Neural cell (in vitro differentiated cells): ENCODE data around the gene ROGDI. TPM values are rescaled to one million over a fixed set of nuclear protein-coding genes. Genes with fewer than 3 reads are reported as not detected.

ENCODE experiments used
- H2AFZ ChIP-seq: fragments of 200-600, 300-800 bp; sonication (generic), shearing (Covaris generic); 2 replicates; pipeline ENCODE4 v1.6.0; 2014; ENCODE audit warnings: low read depth, mild to moderate bottlenecking, antibody characterized with exemption, low read length, moderate library complexity
- H3F3A ChIP-seq: fragments of 200-600 bp; shearing (Covaris generic); 2 replicates; pipeline ENCODE4 v1.6.1; 2016; ENCODE audit warnings: mild to moderate bottlenecking, moderate library complexity, mixed read lengths, antibody characterized with exemption, low read length; ENCODE audit not compliant: insufficient read depth, poor library complexity, severe bottlenecking
- H3K27ac ChIP-seq: fragments of 200-600, 300-800 bp; sonication (generic), shearing (Covaris generic); 2 replicates; pipeline ENCODE4 v1.5.1; 2014; ENCODE audit warnings: mild to moderate bottlenecking, low read length, moderate library complexity
- H3K27me3 ChIP-seq: fragments of 300-800, 200-600 bp; sonication (generic), shearing (Covaris generic); 2 replicates; pipeline ENCODE4 v1.6.0; 2014; ENCODE audit warnings: mild to moderate bottlenecking, low read depth, low read length, moderate library complexity; ENCODE audit not compliant: insufficient read depth
- H3K36me3 ChIP-seq: fragments of 300-800, 200-600 bp; sonication (generic), shearing (Covaris generic); 2 replicates; pipeline ENCODE4 v1.5.1; 2014; ENCODE audit warnings: mild to moderate bottlenecking, antibody characterized with exemption, low read length, moderate library complexity; ENCODE audit not compliant: insufficient read depth
- H3K4me2 ChIP-seq: fragments of 300-800, 200-600 bp; sonication (generic), shearing (Covaris generic); 2 replicates; pipeline ENCODE4 v1.6.0; 2014; ENCODE audit warnings: mild to moderate bottlenecking, low read length
- H3K4me3 ChIP-seq: fragments of 300-800, 200-600 bp; sonication (generic), shearing (Covaris generic); 2 replicates; pipeline ENCODE4 v1.5.1; 2014; ENCODE audit warnings: mild to moderate bottlenecking, low read length, moderate library complexity
- H3K79me2 ChIP-seq: fragments of 200-600 bp; shearing (Covaris generic); replicated peaks from 2 replicates; pipeline ENCODE4 v1.6.0; 2014; ENCODE audit warnings: mild to moderate bottlenecking, low read length, moderate library complexity; ENCODE audit not compliant: insufficient read depth
- H3K9ac ChIP-seq: fragments of 300-800, 200-600 bp; sonication (generic), shearing (Covaris generic); 2 replicates; pipeline ENCODE4 v1.6.1; 2016; ENCODE audit warnings: mild to moderate bottlenecking, low read length, mixed read lengths
- H3K9me2 ChIP-seq: fragments of 200-600 bp; shearing (Covaris generic); 2 replicates; pipeline ENCODE4 v1.6.1; 2016; ENCODE audit warnings: mild to moderate bottlenecking, low read length, mixed read lengths; ENCODE audit not compliant: insufficient read depth
- H3K9me3 ChIP-seq: fragments of 200-600, 300-800 bp; sonication (generic), shearing (Covaris generic); 2 replicates; pipeline ENCODE4 v1.6.1; 2016; ENCODE audit warnings: mild to moderate bottlenecking, mixed run types, low read length, moderate library complexity, mixed read lengths
- H4K20me1 ChIP-seq: fragments of 200-600 bp; shearing (Covaris generic); 2 replicates; pipeline ENCODE4 v1.6.1; 2016; ENCODE audit warnings: mild to moderate bottlenecking, mixed run types; ENCODE audit not compliant: insufficient read depth
- EP300 ChIP-seq: fragments of 450-650 bp; conservative IDR thresholded peaks from 2 replicates; pipeline ENCODE4 v1.6.1; 2014; ENCODE audit warnings: antibody characterized with exemption, mild to moderate bottlenecking, moderate library complexity; ENCODE audit not compliant: poor library complexity, severe bottlenecking
- EZH2 ChIP-seq: fragments of 200-600, 300-800 bp; shearing (Covaris generic), sonication (generic); IDR thresholded peaks from 2 replicates; pipeline ENCODE4 v1.6.1; 2014; ENCODE audit warnings: antibody characterized with exemption, low read length, borderline replicate concordance, mild to moderate bottlenecking; ENCODE audit not compliant: insufficient read depth, poor library complexity, severe bottlenecking
- MXI1 ChIP-seq: fragments of 450-650 bp; conservative IDR thresholded peaks from 2 replicates; pipeline ENCODE4 v1.6.1; 2014; ENCODE audit warnings: antibody characterized with exemption, mild to moderate bottlenecking; ENCODE audit not compliant: poor library complexity, severe bottlenecking
- POLR2AphosphoS5 ChIP-seq: IDR thresholded peaks from 2 replicates; pipeline ENCODE4 v1.6.1; 2012
- RAD21 ChIP-seq: fragments of 450-650 bp; conservative IDR thresholded peaks from 2 replicates; pipeline ENCODE4 v1.6.1; 2014; ENCODE audit warnings: antibody characterized with exemption, mild to moderate bottlenecking, moderate library complexity
- REST ChIP-seq: IDR thresholded peaks from 2 replicates; pipeline ENCODE4 v1.6.1; 2012; ENCODE audit warnings: borderline replicate concordance
- SMC3 ChIP-seq: fragments of 450-650 bp; conservative IDR thresholded peaks from 2 replicates; pipeline ENCODE4 v1.6.1; 2014; ENCODE audit warnings: antibody characterized with exemption, mild to moderate bottlenecking, moderate library complexity; ENCODE audit not compliant: poor library complexity
- TAF1 ChIP-seq: IDR thresholded peaks from 2 replicates; pipeline ENCODE4 v1.6.1; 2012; ENCODE audit warnings: low read depth
- polyA plus RNA-seq: library from polyadenylated mRNA; depleted of rRNA; stranded (reverse); fragments of >200 nt; gene quantifications from 2 replicates; pipeline ENCODE4 v1.2.3, GENCODE V29; 2014
- TF ChIP-seq, protein P1 (sequence below): fragments of 450-650 bp; IDR thresholded peaks from 2 replicates; pipeline ENCODE4 v1.5.1; 2014; ENCODE audit warnings: antibody characterized with exemption, mild to moderate bottlenecking, moderate library complexity; ENCODE audit not compliant: poor library complexity, severe bottlenecking

Gene ROGDI
- polyA plus RNA-seq, 1 donor from 2014 or later = 203 TPM

DNA sequence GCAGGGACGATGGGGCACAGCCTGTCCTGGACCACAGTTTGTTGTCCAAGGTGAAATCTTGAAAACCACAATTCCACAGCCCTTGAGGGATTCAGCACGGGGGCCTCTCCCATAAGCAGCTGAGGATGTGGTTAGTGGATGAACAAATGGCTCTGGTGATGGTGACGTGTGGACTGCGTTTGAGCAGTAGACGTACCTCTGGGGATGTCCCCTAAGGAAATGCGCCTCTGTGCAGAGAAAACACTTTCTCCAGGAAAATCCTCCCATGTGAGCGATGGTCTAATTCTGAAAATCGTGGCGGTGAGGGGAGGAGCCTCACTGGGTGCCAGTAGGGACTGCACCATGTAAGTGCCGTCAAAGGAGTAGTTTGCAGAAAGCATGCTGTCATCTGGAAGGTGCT, 11.6 kb downstream of the ROGDI start:
- no peak for TF ChIP-seq EZH2
- TF ChIP-seq SMC3 = no peak
- TF ChIP-seq RAD21 = no peak
- TF ChIP-seq TAF1 = no peak
- TF ChIP-seq, protein P1, sequence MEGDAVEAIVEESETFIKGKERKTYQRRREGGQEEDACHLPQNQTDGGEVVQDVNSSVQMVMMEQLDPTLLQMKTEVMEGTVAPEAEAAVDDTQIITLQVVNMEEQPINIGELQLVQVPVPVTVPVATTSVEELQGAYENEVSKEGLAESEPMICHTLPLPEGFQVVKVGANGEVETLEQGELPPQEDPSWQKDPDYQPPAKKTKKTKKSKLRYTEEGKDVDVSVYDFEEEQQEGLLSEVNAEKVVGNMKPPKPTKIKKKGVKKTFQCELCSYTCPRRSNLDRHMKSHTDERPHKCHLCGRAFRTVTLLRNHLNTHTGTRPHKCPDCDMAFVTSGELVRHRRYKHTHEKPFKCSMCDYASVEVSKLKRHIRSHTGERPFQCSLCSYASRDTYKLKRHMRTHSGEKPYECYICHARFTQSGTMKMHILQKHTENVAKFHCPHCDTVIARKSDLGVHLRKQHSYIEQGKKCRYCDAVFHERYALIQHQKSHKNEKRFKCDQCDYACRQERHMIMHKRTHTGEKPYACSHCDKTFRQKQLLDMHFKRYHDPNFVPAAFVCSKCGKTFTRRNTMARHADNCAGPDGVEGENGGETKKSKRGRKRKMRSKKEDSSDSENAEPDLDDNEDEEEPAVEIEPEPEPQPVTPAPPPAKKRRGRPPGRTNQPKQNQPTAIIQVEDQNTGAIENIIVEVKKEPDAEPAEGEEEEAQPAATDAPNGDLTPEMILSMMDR = no peak
- TF ChIP-seq POLR2AphosphoS5 = no peak
- TF ChIP-seq MXI1 = no peak
- TF ChIP-seq EP300 = no peak
- no peak for TF ChIP-seq REST
- no peaks in the 10 kb centered on the region for H3K79me2 ChIP-seq
- no peak overlapping the region for H3K9ac ChIP-seq

DNA sequence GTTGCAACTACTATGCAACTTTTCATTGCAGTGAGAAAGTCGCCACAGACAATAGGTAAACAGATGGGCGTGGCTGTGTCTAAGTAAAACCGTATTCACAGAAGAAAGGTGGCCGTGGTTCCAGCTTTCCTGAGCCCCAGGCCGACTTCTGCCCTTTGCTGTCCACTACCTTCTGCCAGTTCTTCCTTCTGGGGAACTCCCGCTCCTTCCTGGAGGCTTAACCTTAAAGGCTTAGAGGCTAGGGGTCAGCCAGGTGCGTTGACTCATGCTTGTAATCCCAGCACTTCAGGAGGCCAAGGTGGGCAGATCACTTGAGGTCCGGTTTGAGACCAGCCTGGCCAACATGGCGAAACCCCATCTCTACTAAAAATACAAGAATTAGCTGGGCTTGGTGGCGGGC, 12.2 kb downstream of the ROGDI start:
- Histone ChIP-seq H3K27ac (no peak overlapping the region), H3K9ac (no peak overlapping the region), H3K9me3 (no peaks in the 10 kb centered on the region), H3K27me3 (no peaks in the 10 kb centered on the region), H3K4me3 (no peak overlapping the region), H3K9me2 (no peaks in the 10 kb centered on the region), H3K4me2 (no peak overlapping the region), H3F3A (no peaks in the 10 kb centered on the region), H3K36me3 (no peaks in the 10 kb centered on the region), H4K20me1 (no peaks in the 10 kb centered on the region), H3K79me2 (no peaks in the 10 kb centered on the region), H2AFZ (no peak overlapping the region)
- TF ChIP-seq, protein P1 = no peak
- no peak for TF ChIP-seq EZH2
- no peak for TF ChIP-seq EP300
- TF ChIP-seq RAD21 = no peak
- no peak for TF ChIP-seq POLR2AphosphoS5
- TF ChIP-seq SMC3 = no peak
- no peak for TF ChIP-seq TAF1
- TF ChIP-seq MXI1 = no peak
- no peak for TF ChIP-seq REST

More for the DNA sequence above, 11.6 kb downstream of the ROGDI start:
- Histone ChIP-seq H3K9me3 (no peaks in the 10 kb centered on the region), H3K4me2 (no peak overlapping the region), H3F3A (no peaks in the 10 kb centered on the region), H3K4me3 (no peak overlapping the region), H3K27me3 (no peaks in the 10 kb centered on the region), H4K20me1 (no peaks in the 10 kb centered on the region), H3K36me3 (no peaks in the 10 kb centered on the region), H2AFZ (no peak overlapping the region), H3K27ac (no peak overlapping the region), H3K9me2 (no peaks in the 10 kb centered on the region)
